ENCODE results near the gene TTC21B.
"Not testable (repeated sequence)": the region's sequence is repeated elsewhere in the genome, so short reads cannot be mapped to it uniquely, and the experiment has no call there.

Gene TTC21B

DNA sequence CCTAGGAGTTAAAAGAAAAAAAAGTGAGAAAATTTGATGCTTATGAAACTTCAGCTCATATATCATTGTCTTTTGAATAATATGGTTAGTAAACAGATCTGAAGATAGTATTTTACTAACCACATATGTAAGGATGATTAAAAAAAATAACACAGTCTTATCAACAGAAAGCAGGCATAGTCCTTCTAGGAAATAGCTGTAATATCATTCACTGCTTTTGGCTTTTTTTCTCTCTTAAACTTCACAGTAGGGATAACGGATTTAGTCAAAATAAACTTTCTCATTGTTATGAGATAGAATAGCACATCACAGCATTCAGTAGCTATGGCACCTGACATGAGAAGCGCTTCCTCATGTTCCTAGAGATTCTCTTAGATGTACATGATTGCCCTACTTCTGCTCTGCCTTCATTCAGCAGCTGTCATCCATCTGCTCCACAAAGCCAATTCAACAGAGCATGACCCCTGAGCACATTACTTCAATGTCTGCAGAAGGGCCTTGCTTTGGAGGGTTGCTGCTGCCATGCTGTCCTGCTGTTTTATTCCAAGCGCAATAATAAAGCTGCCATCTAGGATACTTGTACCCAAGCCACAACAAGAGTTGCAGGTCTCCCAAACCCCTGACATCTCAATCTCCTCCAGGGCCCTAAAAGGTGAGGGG, 67.0 kb downstream of the TTC21B start:
- DNase-seq (ENCODE audit: low spot score), result no peak

DNA sequence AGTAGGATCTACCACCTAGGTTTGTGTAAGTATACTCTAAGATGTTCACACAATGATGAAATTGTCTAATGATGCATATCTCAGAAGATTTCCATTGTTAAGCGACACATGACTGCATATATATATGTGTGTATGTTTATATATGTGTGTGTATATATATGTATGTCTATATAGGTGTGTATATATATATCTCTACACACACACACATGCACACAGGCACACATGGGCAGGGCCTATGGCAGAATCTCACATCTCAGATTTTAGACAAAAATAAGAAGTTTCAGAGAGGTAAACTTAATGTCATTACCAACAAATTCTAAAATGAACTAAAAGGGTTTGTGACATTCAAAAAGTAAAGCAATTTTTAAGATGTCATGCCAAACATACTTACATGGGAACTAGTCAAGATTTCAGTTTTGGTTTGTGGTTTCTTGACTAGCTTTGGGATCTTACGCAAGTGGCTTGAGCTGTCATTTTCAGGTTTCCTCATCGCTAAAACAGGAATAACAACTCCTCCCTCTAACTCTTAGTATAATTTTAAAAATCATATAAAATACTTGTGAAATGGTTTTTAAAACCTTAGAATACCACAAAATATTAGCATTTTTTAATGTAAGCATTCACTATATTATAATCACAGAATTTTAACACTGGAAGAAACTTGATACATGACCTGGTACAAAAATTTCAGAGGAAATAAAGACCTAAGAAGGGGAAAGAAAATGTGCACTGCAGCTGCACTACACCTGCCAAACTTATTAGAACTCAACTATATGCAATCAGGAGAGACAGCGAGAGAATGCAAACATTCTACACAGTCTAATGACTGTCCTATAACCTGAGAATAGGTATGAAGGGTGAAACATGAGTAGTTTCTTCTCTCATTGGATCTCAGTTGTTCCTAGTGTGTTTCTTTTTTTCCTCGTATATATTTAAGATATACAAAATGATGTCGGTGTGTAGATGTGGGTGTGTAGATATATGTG, 75.7 kb downstream of the TTC21B start:
- peak; percentile 49 for DNase-seq (ENCODE audit: low spot score)

DNA sequence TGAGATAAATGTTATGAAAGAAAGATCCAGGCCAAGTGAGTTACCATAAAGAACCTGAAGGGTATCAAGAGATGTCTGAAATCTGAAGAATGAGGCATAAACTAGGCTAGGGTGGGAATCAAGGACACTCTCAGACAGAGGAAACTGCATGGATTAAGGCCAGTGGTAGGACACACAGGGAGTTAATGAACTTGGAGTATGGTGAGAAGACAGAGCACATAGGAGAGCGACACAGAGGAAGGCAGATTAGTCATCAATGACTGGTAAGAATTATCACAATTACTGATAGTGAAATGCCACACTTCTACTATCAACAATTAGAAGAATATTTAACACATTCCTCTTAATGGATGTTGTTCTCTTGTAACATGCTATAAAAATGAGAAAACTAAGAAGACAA, 76.9 kb downstream of the TTC21B start:
- DNase-seq (ENCODE audit: low spot score), result no peak

- no peak for DNase-seq (ENCODE audit: low spot score)
These were observed 77.3 kb downstream of the TTC21B start for GRCh38 chr2:165876269-165876668.

GRCh38 chr2:165874445-165875039, 79.0 kb downstream of the TTC21B start:
- DNase-seq (ENCODE audit: low spot score), result peak; percentile 60

GRCh38 chr2:165872101-165872791, 81.3 kb downstream of the TTC21B start:
- DNase-seq (ENCODE audit: low spot score), result no peak

DNA sequence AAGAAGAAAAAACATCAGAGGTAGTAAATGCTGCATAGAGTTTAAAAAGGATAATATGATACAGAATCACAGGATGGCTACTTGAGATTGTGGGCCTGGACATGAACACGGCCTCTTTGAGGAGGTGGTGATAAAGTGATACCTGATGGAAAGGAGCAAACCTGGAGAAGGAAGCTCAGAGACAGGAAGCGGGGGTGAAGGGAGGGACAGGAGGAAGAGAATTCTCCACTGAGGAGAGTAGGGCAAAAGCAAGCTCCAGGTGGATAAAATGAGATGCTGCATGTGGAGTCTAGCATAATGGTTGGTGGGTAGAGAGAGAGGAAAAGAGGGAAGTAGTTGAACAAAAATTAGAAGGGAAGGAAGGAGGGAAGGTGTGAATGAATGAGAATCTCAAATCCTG, 82.6 kb downstream of the TTC21B start:
- no peak for DNase-seq (ENCODE audit: low spot score)

DNA sequence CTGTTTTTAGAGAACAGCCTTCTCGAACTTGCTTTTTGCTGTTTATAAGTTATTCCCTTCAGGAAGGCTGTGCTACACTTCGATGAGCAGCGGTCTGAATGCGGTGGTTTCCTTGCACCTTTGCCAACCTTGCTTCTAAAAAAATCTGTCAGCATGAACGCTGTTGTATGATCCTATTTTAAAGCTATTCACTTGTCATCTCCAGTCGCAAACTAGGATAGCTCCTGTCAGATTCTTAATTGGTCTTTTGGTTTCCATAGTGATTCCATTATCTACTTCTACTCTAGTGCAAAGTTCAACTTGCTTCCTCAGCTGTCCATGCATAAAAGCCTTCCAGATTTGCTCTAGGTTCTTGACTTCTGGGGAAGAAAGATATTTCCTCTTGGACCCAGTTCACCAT, 83.2 kb downstream of the TTC21B start:
- DNase-seq (ENCODE audit: low spot score), result no peak

DNA sequence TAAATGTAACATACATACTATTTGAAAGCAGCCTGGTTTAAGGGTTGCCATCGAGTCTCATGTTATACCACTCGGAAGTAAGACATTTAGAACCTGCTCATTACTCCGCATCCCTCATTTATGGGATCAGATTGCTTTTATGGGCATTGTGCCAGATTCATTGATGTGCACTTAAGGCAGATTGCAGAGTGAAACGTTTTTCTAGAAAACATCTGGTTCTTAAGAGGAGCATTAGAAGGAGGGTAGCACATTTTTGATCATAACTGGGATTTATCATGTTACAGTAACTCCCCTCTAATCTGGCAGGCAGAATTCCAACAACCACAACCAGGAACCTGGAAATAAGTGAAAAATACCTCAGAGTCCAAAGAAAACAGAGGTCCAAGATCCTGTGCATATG, 85.4 kb downstream of the TTC21B start:
- no peak for DNase-seq (ENCODE audit: low spot score)

- DNase-seq (ENCODE audit: low spot score), result no peak
These were observed 89.3 kb downstream of the TTC21B start for GRCh38 chr2:165864296-165864695.

DNA sequence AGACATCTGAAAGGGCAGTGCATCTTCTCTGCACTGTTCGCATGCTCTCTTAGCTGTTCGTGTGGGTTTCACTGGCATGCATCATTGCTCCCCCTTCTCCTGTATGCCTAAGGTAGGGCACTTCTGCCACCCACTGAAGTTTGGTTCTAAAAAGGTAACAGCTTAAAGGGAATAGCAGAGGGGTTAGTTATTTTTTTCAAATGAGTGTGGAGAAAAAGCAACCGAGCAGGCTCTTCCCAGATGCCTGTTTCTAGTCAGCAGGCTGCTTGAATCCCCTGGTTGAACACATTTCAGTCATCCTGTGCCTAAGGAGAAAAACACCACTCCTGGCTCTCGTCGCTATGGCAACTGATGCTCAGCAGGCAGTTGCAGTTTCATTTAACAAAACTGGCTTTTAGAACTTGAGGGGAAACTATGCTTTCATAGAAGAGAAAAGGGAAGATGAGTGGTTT, 89.7 kb downstream of the TTC21B start:
- DNase-seq (ENCODE audit: low spot score), result no peak

DNA sequence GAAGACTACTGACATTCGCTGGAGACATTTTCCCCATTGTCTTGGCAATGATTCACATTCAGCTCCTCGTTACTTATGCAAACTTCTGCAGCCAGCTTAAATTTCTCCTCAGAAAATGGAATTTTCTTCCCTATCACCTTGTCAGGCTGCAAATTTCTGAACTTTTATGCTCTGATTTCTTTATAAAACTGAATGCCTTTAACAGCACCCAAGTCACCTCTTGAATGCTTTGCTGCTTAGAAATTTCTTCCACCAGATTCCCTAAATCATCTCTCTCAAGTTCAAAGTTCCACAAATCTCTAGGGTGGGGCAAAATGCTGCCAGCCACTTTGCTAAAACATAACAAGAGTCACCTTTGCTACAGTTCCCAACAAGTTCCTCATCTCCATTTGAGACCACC, 92.5 kb downstream of the TTC21B start:
- DNase-seq (ENCODE audit: low spot score), result not testable (repeated sequence)

DNA sequence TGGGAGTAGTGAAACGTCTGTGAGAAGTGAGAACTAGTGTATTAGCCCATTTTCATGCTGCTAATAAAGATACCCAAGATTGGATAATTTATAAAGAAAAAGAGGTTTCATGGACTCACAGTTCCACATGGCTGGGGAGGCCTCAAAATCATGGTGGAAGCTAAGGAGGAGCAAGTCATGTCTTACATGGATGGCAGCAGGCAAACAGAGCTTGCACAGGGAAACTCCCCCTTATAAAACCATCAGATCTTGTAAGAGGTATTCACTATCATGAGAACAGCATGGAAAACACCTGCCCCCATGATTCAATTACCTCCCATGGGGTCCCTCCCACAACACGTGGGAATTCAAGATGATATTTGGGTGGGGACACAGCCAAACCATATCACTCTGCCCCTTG, 93.9 kb downstream of the TTC21B start:
- DNase-seq (ENCODE audit: low spot score), result not testable (repeated sequence)

DNA sequence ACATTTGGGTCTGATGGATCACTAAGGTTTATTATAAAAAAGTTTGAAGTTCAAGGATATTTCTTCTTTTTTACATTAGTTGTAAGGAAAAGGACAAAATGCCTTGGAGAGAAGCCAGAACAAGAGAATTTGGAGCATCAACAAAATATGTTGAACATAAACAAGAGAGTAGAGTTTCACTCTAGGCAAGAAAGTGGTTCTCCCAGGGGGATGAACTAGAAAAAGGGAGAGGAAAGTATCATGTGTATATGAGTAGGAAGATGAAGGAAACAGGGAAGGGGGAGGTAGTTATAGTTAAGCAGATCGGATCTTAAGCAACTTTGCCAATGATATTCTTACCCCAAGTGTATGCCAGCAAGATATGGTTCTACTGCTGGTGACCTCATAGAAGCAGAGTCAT, 95.7 kb downstream of the TTC21B start:
- no peak for DNase-seq (ENCODE audit: low spot score)

- no peak for DNase-seq (ENCODE audit: low spot score)
These were observed 101.2 kb downstream of the TTC21B start for GRCh38 chr2:165852394-165852793.

DNA sequence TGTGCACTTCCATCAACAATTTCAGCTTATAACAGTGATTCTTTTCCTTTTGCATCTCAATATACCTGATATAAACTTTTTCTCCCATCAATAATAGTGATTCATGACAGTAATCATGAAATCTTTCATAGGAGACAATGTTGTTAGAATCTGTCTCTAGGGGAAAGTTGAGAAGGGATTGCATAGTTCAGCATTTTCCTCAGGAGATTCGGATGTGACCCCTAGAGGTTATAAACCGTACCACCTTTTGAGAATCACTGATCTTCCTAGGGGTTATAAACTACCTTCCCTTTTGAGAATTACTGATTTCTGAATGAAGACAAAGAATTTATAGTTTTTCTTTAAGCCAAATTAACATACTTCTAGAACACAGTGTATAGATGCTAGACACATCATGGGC, 106.6 kb downstream of the TTC21B start:
- DNase-seq (ENCODE audit: low spot score), result no peak

DNA sequence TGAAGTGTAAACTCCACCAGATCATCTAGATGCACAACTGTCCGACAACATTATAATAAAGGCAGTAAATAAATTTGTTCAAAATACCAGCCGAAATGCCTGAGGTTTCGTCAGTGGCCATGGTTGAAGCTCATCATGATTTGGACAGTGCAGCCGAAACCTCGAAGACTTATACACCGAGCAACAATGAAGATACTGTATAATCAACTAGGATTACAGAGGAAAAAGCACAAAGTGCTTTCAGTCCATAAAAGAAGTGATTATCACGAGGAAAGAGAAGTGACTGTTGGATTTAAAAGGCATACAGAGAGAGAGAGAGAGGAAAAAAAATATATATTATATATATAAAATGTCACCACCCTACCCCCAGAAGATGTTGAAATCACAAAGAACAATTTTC, 107.5 kb downstream of the TTC21B start:
- no peak for DNase-seq (ENCODE audit: low spot score)

- no peak for DNase-seq (ENCODE audit: low spot score)
These were observed 109.4 kb downstream of the TTC21B start for GRCh38 chr2:165844216-165844615.

- DNase-seq (ENCODE audit: low spot score), result no peak
These were observed 110.2 kb downstream of the TTC21B start for GRCh38 chr2:165843351-165843750.

DNA sequence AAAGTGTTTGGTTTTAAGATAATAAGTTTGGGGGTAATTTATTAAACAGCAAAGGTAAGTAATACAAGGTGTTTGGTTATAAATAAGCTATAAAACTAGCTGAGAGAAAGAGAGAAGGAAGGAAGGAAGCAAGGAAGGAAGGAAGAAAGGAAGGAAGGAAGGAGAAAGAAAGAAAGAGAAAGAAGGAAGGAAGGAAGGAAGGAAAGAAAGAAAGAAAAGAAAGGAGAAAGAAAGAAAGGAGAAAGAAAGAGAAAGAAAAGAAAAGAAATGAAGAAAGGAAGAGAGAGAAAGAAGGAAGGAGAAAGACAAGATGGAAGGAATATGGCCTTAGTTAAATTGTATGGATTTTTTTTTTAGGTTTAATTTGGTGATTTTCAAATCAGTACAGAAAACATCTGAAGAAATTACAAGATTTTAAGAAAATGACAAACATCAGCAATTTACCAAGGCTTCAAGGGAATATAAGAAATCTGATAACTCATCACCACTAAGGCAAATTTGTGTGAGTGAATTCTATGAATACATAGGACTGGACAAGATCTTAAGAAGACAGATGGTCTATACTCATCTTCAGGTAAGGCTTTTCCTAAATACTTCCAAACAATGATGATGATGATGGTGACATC, 113.1 kb downstream of the TTC21B start:
- DNase-seq (ENCODE audit: low spot score), result no peak

DNA sequence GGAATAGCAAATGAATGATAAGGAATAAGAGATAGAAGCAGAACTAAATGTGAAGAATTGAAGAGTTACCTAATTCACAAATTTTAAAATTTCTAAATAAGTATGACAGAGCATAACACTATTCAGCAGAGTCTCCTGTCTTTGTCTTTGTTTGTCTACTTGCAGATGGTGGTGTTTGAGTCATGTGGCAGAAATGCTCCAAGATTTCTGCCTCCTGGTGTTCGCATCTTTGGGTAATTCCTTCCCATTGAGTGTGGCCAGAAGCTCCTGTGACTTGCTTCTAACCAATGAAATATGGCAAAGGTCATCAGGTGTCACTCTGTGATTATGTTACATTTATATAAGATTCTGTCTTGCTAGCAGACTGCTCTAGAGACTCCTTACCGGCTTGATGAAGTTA, 114.0 kb downstream of the TTC21B start:
- no peak for DNase-seq (ENCODE audit: low spot score)

GRCh38 chr2:165837122-165837521, 116.5 kb downstream of the TTC21B start:
- DNase-seq (ENCODE audit: low spot score), result peak; percentile 24

Data from AG08395 (cell line).